HepG2 (cell line): ENCODE results near the gene LDB2.

Source experiments
- BRCA1 ChIP-seq: sonication (generic); formaldehyde crosslinking; IDR thresholded peaks from 2 replicates; pipeline ENCODE4 v1.4.0; 2020; ENCODE audit warnings: missing genetic modification reagents
- DR1 ChIP-seq: sonication (generic); formaldehyde crosslinking; IDR thresholded peaks from 2 replicates; pipeline ENCODE4 v1.8.0; 2021; ENCODE audit warnings: mild to moderate bottlenecking, missing genetic modification reagents, inconsistent platforms
- ELF1 ChIP-seq: sonication (generic); formaldehyde crosslinking; IDR thresholded peaks from 2 replicates; pipeline ENCODE4 v1.4.0; 2020; ENCODE audit warnings: missing genetic modification reagents
- ESRRA ChIP-seq: sonication (generic); formaldehyde crosslinking; IDR thresholded peaks from 2 replicates; pipeline ENCODE4 v1.5.1; 2020; ENCODE audit warnings: mild to moderate bottlenecking, low read depth, missing genetic modification reagents
- FOXP4 ChIP-seq: sonication (generic); formaldehyde crosslinking; IDR thresholded peaks from 2 replicates; pipeline ENCODE4 v1.4.0; 2020; ENCODE audit warnings: missing genetic modification reagents
- MYC ChIP-seq: sonication (generic); formaldehyde crosslinking; IDR thresholded peaks from 2 replicates; pipeline ENCODE4 v1.9.0; 2021; ENCODE audit warnings: missing genetic modification reagents, borderline replicate concordance
- NR2C2 ChIP-seq: sonication (generic); formaldehyde crosslinking; IDR thresholded peaks from 2 replicates; pipeline ENCODE4 v1.4.0; 2020; ENCODE audit warnings: missing genetic modification reagents, mild to moderate bottlenecking, moderate library complexity, borderline replicate concordance
- PHF20 ChIP-seq: sonication (generic); formaldehyde crosslinking; IDR thresholded peaks from 2 replicates; pipeline ENCODE4 v1.5.0; 2020; ENCODE audit warnings: mild to moderate bottlenecking, missing genetic modification reagents
- POLR2AphosphoS5 ChIP-seq: IDR thresholded peaks from 2 replicates; pipeline ENCODE4 v1.6.1; 2012; ENCODE audit warnings: low read depth, low read length
- RFX5 ChIP-seq: IDR thresholded peaks from 2 replicates; pipeline ENCODE4 v1.6.1; 2011; ENCODE audit warnings: low read depth, low read length, improper control_type of control experiment
- TAF1 ChIP-seq: sonication (generic); formaldehyde crosslinking; IDR thresholded peaks from 2 replicates; pipeline ENCODE4 v1.4.0; 2020; ENCODE audit warnings: missing genetic modification reagents
- TF ChIP-seq, protein P1 (sequence below): sonication (generic); formaldehyde crosslinking; IDR thresholded peaks from 2 replicates; pipeline ENCODE4 v1.5.0; 2020; ENCODE audit warnings: missing genetic modification reagents
- TF ChIP-seq, protein P2 (sequence below): sonication (generic); formaldehyde crosslinking; IDR thresholded peaks from 2 replicates; pipeline ENCODE4 v1.5.1; 2020; ENCODE audit warnings: mild to moderate bottlenecking, missing genetic modification reagents, moderate library complexity
- TF ChIP-seq, protein P3 (sequence below): IDR thresholded peaks from 2 replicates; pipeline ENCODE4 v1.6.1; 2016; ENCODE audit warnings: mild to moderate bottlenecking, missing biosample characterization, missing genetic modification reagents

DNA sequence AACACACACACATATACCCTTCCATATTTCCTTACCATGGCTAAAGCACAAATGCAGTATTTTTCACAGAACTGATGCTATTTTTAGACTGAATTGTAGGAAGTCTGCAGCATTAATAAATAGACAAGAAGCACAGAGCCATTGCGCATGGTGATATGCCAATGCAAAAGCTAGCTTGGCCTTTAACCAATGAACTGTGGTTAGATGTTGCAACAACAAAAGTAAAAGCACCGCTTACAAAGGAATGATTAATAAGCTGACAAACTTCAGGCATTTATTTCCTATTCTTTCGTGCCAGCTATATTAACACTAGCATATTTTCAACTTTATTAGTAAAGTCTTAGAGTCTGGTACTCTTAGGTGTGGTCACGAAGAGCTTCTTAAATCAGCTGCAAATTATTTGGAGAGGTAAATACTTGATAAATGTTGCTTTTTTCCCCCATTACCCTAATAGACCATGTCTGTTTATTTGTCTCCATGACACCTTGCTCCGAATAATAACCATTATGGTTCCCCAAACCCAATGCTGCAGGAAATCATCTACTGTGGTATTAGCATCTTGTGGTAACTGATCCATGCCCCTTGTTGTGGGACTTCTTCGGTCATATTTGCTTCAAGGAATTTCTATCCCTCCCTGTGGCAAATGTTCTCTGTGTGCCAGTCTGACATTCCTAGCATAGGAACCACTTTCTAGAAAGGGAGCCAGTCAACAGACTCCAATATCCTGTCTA is 366.0 kb downstream of the LDB2 start:
- TF ChIP-seq, protein P1, sequence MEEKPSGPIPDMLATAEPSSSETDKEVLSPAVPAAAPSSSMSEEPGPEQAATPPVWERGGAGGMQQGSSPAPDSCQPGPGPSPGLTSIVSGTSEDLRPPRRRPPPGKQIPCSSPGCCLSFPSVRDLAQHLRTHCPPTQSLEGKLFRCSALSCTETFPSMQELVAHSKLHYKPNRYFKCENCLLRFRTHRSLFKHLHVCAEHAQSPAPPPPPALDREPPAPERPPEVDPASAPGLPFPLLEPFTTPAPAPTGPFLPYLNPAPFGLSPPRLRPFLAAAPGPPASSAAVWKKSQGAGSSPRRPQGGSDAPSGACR (CRISPR knock-in tag), result no peak
- no peak for TF ChIP-seq BRCA1 (CRISPR knock-in tag)
- TF ChIP-seq POLR2AphosphoS5, result no peak
- TF ChIP-seq NR2C2 (CRISPR knock-in tag), result no peak
- TF ChIP-seq RFX5, result no peak
- TF ChIP-seq, protein P2, sequence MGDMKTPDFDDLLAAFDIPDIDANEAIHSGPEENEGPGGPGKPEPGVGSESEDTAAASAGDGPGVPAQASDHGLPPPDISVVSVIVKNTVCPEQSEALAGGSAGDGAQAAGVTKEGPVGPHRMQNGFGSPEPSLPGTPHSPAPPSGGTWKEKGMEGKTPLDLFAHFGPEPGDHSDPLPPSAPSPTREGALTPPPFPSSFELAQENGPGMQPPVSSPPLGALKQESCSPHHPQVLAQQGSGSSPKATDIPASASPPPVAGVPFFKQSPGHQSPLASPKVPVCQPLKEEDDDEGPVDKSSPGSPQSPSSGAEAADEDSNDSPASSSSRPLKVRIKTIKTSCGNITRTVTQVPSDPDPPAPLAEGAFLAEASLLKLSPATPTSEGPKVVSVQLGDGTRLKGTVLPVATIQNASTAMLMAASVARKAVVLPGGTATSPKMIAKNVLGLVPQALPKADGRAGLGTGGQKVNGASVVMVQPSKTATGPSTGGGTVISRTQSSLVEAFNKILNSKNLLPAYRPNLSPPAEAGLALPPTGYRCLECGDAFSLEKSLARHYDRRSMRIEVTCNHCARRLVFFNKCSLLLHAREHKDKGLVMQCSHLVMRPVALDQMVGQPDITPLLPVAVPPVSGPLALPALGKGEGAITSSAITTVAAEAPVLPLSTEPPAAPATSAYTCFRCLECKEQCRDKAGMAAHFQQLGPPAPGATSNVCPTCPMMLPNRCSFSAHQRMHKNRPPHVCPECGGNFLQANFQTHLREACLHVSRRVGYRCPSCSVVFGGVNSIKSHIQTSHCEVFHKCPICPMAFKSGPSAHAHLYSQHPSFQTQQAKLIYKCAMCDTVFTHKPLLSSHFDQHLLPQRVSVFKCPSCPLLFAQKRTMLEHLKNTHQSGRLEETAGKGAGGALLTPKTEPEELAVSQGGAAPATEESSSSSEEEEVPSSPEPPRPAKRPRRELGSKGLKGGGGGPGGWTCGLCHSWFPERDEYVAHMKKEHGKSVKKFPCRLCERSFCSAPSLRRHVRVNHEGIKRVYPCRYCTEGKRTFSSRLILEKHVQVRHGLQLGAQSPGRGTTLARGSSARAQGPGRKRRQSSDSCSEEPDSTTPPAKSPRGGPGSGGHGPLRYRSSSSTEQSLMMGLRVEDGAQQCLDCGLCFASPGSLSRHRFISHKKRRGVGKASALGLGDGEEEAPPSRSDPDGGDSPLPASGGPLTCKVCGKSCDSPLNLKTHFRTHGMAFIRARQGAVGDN, result no peak
- TF ChIP-seq FOXP4, result no peak
- TF ChIP-seq, protein P3, sequence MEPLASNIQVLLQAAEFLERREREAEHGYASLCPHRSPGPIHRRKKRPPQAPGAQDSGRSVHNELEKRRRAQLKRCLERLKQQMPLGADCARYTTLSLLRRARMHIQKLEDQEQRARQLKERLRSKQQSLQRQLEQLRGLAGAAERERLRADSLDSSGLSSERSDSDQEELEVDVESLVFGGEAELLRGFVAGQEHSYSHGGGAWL, result no peak
- TF ChIP-seq MYC, result no peak
- no peak for TF ChIP-seq ESRRA (CRISPR knock-in tag)
- TF ChIP-seq ELF1 (CRISPR knock-in tag), result no peak
- no peak for TF ChIP-seq TAF1 (CRISPR knock-in tag)
- no peak for TF ChIP-seq DR1 (CRISPR knock-in tag)
- no peak for TF ChIP-seq PHF20 (CRISPR knock-in tag)
